Esophagus muscularis mucosa (tissue), 4 donors: ENCODE data around the gene IGF2R. TPM values are rescaled to one million over a fixed set of nuclear protein-coding genes. Genes with fewer than 3 reads are reported as not detected.
A peak's percentile ranks its signal among the peaks of the same experiment; 100 is the strongest.

Experiments
- DNase-seq: peaks from one replicate; pipeline ENCODE4 v3.0.0-alpha.2; 2017; ENCODE audit errors: extremely low spot score
- H3K27ac ChIP-seq, 4 donors: fragments of 200-600 bp; sonication (generic); replicated peaks in 1 of 4; 1 replicate in 3 of 4; 2 replicates in 1 of 4; pipeline ENCODE4 v1.5.1; 2016 to 2019; ENCODE audit warnings: mild to moderate bottlenecking in 1 of 4
- H3K27me3 ChIP-seq, 4 donors: fragments of 200-600 bp; sonication (generic); one replicate each; pipeline versions ENCODE4 v1.5.1 to v1.6.0; 2016 to 2019
- H3K36me3 ChIP-seq, 4 donors: fragments of 200-600 bp; sonication (generic); one replicate each; pipeline ENCODE4 v1.5.1; 2016 to 2019
- H3K4me1 ChIP-seq, 4 donors: fragments of 200-600 bp; sonication (generic); one replicate each; pipeline ENCODE4 v1.5.1; 2016 to 2019
- H3K4me3 ChIP-seq, 4 donors: fragments of 200-600 bp; sonication (generic); 1 replicate in 2 of 4; 2 replicates in 2 of 4; pipeline ENCODE4 v1.5.1; 2016 to 2019; ENCODE audit warnings: mild to moderate bottlenecking in 4 of 4, moderate library complexity in 1 of 4
- H3K9me3 ChIP-seq, 4 donors: fragments of 200-600 bp; sonication (generic); 1 replicate in 3 of 4; 2 replicates in 1 of 4; pipeline ENCODE4 v1.5.1; 2016 to 2019
- CTCF ChIP-seq, 3 experiments: fragments of 200-600 bp in 2 of 3; fragments of 450-650 bp in 1 of 3; sonication (generic) in 2 of 3; IDR thresholded peaks; one replicate each; pipeline ENCODE4 v1.5.1; 2017 to 2019; ENCODE audit warnings: antibody characterized with exemption in 3 of 3, mild to moderate bottlenecking in 2 of 3, moderate library complexity in 1 of 3
- EP300 ChIP-seq: sonication (generic); formaldehyde crosslinking; IDR thresholded peaks from one replicate; pipeline ENCODE4 v1.6.1; 2017; ENCODE audit warnings: antibody characterized with exemption
- POLR2A ChIP-seq: fragments of 450-650 bp; IDR thresholded peaks from one replicate; pipeline ENCODE4 v1.6.1; 2017; ENCODE audit warnings: antibody characterized with exemption, moderate library complexity, mild to moderate bottlenecking, low read depth
- POLR2AphosphoS5 ChIP-seq, 2 donors: sonication (generic); formaldehyde crosslinking; IDR thresholded peaks; one replicate each; pipeline ENCODE4 v1.6.1; 2017; ENCODE audit warnings: antibody characterized with exemption in 2 of 2
- WGBS: methylation state at CpG from one replicate; pipeline ENCODE4 v1.1.5; 2018; 5-methylcytosine and 5-hydroxymethylcytosine counted together
- intact Hi-C: fragments of 100-400 bp; cut with DNase I; formaldehyde crosslinking; loops from one replicate; pipeline ENCODE4 v1.15.1; 2023
- total RNA-seq, 4 donors: library from RNA; depleted of rRNA; stranded (reverse); fragments of >200 nt; gene quantifications; one replicate each; pipeline versions ENCODE4 v1.1.0 to v1.2.1, GENCODE V29; 2016

The IGF2R gene
- total RNA-seq, 4 donors from 2014 or later: 43.6 to 75.3 (median 58.4) TPM

DNA sequence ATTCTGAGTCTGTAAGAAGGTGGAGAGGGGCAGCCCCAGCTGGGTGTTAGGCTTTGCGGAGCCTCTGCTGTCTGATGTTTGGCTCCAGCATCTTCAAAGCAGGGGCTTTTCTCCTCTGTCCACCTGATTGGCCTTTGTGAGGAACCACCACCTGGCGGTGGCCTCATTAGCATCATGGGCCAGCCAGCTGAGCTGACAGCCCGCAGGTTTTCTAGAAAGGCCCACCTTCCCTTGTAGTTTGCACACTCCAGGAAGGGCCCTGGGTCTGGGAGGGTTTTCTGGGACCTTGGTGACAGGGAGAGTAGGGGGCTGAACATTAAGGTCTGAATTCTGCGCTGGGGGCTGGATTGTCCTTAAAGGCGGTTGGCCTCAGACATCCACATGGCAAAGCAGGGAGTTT, 11.6 kb downstream of the IGF2R start:
- Histone ChIP-seq H3K4me3 (no peak overlapping the region), H3K36me3 (no peaks in the 10 kb centered on the region), H3K27ac (no peak overlapping the region), H3K4me1 (peaks cover 78 to 91% (median 84%) of the 10 kb centered on the region in 4 donors), H3K9me3 (no peaks in the 10 kb centered on the region), H3K27me3 (no peaks in the 10 kb centered on the region)
- WGBS: 100% methylated on average over 3 of the region's 5 CpGs
- TF ChIP-seq EP300 (no peak), POLR2A (no peak), CTCF (IDR thresholded peaks at IDR 0.05) (no peak), POLR2AphosphoS5 (IDR thresholded peaks at IDR 0.05) (no peak)
- intact Hi-C loops: loop anchor here (5.0 kb wide), 1 partner anchor 47 kb away; no protein-coding TSS in a partner anchor
- DNase-seq: no peak

DNA sequence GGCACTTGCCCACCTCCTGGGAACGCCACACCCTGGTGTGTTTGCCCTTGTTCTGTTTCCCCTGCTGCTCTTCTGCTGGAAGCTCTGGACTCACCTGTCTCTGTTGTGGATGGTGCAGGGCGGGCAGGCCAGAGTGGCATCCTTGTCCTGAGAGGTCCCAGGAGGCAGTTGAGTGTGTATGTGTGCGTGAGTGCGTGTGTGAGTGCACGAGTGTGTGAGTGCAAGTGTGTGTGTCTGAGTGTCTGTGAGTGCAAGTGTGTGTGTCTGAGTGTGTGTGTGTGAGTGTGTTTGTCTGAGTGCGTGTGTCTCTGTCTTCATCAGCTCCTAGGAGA, 12.2 kb downstream of the IGF2R start:
- Histone ChIP-seq H3K4me1 (peaks cover 81 to 91% (median 88%) of the 10 kb centered on the region in 4 donors), H3K27me3 (no peaks in the 10 kb centered on the region), H3K4me3 (no peak overlapping the region), H3K9me3 (no peaks in the 10 kb centered on the region), H3K36me3 (no peaks in the 10 kb centered on the region), H3K27ac (peak overlapping the region; percentile 45 to 66 (median 60))
- DNase-seq: no peak
- TF ChIP-seq POLR2A (no peak), CTCF (IDR thresholded peaks at IDR 0.05) (no peak), EP300 (no peak), POLR2AphosphoS5 (IDR thresholded peaks at IDR 0.05) (no peak)
- WGBS: 89% methylated on average over 6 of the region's 6 CpGs
- intact Hi-C loops: loop anchor here (5.0 kb wide), 1 partner anchor 46 kb away; no protein-coding TSS in a partner anchor

DNA sequence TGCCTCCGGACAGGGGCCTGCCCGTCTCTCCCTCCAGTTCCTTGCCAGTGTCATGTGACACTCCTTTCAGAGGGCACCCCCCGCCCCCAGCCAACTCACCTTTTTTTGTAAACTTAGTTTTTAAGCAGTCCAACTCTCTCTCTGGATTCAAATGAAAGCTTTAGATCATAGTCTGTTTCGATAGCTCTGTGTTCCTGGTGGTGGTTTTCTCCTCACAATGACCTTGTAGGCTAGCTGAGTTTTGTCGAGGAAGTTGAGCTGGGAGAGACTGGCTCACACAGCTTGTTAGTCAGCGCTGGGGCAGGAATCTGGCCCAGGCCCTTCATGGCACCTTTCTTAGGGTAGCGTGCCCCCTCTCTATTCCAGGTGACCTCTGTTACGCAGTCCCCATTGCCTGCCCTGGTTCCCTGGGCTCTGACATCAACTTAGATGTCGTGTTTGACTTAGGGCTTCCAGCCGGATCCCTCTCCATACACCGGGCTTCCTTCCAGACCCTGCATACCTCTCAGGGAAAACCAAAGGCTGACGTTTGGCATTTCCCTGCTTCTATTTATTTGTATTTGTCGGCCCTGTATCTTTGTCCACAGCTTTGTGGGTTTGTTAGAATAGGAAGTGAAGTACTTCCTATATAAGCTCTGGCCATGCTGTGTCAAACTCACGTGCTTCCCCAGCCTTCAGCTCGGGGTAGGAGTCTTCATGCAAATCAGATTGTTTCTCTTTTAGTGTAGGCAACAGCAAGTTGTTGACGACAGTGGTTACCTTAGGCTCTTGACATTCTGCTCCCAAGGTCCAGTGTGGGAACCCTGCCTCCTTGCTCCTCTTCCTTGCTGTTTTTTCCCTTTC, 12.7 kb downstream of the IGF2R start:
- Histone ChIP-seq H3K27me3 (no peaks in the 10 kb centered on the region), H3K9me3 (no peaks in the 10 kb centered on the region), H3K36me3 (no peaks in the 10 kb centered on the region), H3K4me3 (peak overlapping the region in 3 of 4 donors; percentile 0 to 3 (median 2)), H3K27ac (peak overlapping the region; percentile 45 to 66 (median 60)), H3K4me1 (peaks cover 82 to 90% (median 85%) of the 10 kb centered on the region in 4 donors)
- intact Hi-C loops: loop anchor here (5.0 kb wide), 1 partner anchor 46 kb away; no protein-coding TSS in a partner anchor
- WGBS: 39% methylated on average over 15 of the region's 16 CpGs
- no peak for TF ChIP-seq EP300
- peak; percentile 15 to 41 for TF ChIP-seq POLR2AphosphoS5 (IDR thresholded peaks at IDR 0.05)
- DNase-seq: peak; percentile 74

DNA sequence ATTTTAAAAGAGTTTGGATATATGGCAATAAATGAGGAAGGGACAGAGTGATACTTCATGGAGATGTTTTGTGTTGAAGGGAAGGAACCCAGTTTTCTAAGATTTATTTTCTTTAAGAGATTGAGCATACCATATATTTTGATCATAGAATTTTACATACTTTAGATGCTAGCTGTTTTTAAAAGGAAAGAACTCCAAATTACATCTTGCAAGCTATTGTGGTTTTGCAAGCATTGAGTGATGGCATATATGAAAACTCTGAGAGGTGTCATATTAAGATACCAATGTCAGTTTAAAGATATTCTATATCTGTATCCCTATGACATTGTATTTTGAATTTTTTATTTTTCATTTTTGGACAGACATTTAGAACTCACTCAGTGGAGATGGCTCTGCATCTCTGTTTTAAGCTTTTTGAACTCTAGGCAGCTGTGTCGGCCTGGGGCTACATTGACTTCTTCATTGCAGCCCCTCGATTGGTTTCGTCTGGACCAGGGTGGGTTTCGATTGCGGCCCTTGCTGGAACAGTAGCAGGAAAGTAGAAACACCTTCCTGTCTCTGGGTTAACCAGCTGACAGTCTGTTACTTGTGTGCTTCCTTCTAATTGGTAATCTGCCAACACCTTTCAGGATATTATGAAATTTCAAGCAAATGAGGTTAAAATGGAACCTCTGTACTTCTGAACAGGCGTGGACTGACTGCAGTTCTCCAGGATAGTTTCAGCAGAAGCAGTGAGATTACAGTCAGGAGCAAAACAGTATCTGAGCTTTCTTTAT, 14.0 kb downstream of the IGF2R start:
- no peak for DNase-seq
- intact Hi-C loops: loop anchor here (5.0 kb wide), 1 partner anchor 44 kb away; no protein-coding TSS in a partner anchor
- TF ChIP-seq POLR2AphosphoS5 (IDR thresholded peaks at IDR 0.05) (peak in 1 of 2 donors; percentile 14), POLR2A (no peak), EP300 (no peak), CTCF (IDR thresholded peaks at IDR 0.05) (no peak)
- Histone ChIP-seq H3K27me3 (no peaks in the 10 kb centered on the region), H3K27ac (peak overlapping the region in 3 of 4 donors; percentile 4 to 66 (median 16)), H3K4me1 (peaks cover 70 to 88% (median 81%) of the 10 kb centered on the region in 4 donors), H3K9me3 (no peaks in the 10 kb centered on the region), H3K4me3 (no peak overlapping the region), H3K36me3 (no peaks in the 10 kb centered on the region)
- 72% methylated on average over 6 of the region's 6 CpGs for WGBS

- Histone ChIP-seq H3K9me3 (no peaks in the 10 kb centered on the region), H3K36me3 (no peaks in the 10 kb centered on the region), H3K27me3 (no peaks in the 10 kb centered on the region), H3K4me3 (no peak overlapping the region), H3K4me1 (peaks cover 62 to 86% (median 76%) of the 10 kb centered on the region in 4 donors), H3K27ac (peak overlapping the region in 2 of 4 donors; percentile 7 to 16)
- WGBS: 39% methylated on average over 2 of the region's 2 CpGs
- intact Hi-C loops: loop anchor here (5.0 kb wide), 1 partner anchor 44 kb away; no protein-coding TSS in a partner anchor
- TF ChIP-seq POLR2AphosphoS5 (IDR thresholded peaks at IDR 0.05) (no peak), CTCF (IDR thresholded peaks at IDR 0.05) (no peak), POLR2A (no peak), EP300 (no peak)
- no peak for DNase-seq
These were observed 14.8 kb downstream of the IGF2R start for GRCh38 chr6:159983641-159984080.
